ENCODE measurements around the gene PRKRA. TPM values are rescaled to one million over a fixed set of nuclear protein-coding genes. Genes with fewer than 3 reads are reported as not detected.

Gene PRKRA
- total RNA-seq, 1 donor from 2014 or later: 61.3 TPM

GRCh38 chr2:178403671-178404306 is 47.2 kb downstream of the PRKRA start:
- CTCF ChIA-PET: interaction anchor here (0.9 to 1.4 kb wide), 3 partner anchors 10 to 15 kb away, joined by 3 read pairs; no protein-coding TSS in a partner anchor
- peaks cover 4% of the 10 kb centered on the region for H3K4me1 Mint-ChIP-seq
- POLR2A ChIA-PET: no interaction called here
- ATAC-seq (ENCODE audit: low read depth): no peak
- no peak for DNase-seq
- H3K9me3 Mint-ChIP-seq: no peaks in the 10 kb centered on the region
- TF ChIP-seq, protein P1, sequence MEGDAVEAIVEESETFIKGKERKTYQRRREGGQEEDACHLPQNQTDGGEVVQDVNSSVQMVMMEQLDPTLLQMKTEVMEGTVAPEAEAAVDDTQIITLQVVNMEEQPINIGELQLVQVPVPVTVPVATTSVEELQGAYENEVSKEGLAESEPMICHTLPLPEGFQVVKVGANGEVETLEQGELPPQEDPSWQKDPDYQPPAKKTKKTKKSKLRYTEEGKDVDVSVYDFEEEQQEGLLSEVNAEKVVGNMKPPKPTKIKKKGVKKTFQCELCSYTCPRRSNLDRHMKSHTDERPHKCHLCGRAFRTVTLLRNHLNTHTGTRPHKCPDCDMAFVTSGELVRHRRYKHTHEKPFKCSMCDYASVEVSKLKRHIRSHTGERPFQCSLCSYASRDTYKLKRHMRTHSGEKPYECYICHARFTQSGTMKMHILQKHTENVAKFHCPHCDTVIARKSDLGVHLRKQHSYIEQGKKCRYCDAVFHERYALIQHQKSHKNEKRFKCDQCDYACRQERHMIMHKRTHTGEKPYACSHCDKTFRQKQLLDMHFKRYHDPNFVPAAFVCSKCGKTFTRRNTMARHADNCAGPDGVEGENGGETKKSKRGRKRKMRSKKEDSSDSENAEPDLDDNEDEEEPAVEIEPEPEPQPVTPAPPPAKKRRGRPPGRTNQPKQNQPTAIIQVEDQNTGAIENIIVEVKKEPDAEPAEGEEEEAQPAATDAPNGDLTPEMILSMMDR (IDR thresholded peaks at IDR 0.05): no peak
- H3K4me3 Mint-ChIP-seq: no peak overlapping the region
- intact Hi-C loops (cut with micrococcal nuclease): no loop called here
- H3K27ac Mint-ChIP-seq: no peak overlapping the region
- no peaks in the 10 kb centered on the region for H3K27me3 Mint-ChIP-seq
- no peaks in the 10 kb centered on the region for H3K36me3 Mint-ChIP-seq (ENCODE audit: low read depth)

- H3K27me3 Mint-ChIP-seq: no peaks in the 10 kb centered on the region
- CTCF ChIA-PET: interaction anchor here (0.8 kb wide), 1 partner anchor 13 kb away, joined by 3 read pairs; no protein-coding TSS in a partner anchor
- peaks cover 4% of the 10 kb centered on the region for H3K4me1 Mint-ChIP-seq
- POLR2A ChIA-PET: no interaction called here
- no peaks in the 10 kb centered on the region for H3K9me3 Mint-ChIP-seq
- TF ChIP-seq, protein P1 (IDR thresholded peaks at IDR 0.05): no peak
- no peak overlapping the region for H3K4me3 Mint-ChIP-seq
- H3K36me3 Mint-ChIP-seq (ENCODE audit: low read depth): no peaks in the 10 kb centered on the region
- ATAC-seq (ENCODE audit: low read depth): no peak
- no peak overlapping the region for H3K27ac Mint-ChIP-seq
- DNase-seq: no peak
- intact Hi-C loops (cut with micrococcal nuclease): no loop called here
These were observed 49.0 kb downstream of the PRKRA start for GRCh38 chr2:178401994-178402437.

DNA sequence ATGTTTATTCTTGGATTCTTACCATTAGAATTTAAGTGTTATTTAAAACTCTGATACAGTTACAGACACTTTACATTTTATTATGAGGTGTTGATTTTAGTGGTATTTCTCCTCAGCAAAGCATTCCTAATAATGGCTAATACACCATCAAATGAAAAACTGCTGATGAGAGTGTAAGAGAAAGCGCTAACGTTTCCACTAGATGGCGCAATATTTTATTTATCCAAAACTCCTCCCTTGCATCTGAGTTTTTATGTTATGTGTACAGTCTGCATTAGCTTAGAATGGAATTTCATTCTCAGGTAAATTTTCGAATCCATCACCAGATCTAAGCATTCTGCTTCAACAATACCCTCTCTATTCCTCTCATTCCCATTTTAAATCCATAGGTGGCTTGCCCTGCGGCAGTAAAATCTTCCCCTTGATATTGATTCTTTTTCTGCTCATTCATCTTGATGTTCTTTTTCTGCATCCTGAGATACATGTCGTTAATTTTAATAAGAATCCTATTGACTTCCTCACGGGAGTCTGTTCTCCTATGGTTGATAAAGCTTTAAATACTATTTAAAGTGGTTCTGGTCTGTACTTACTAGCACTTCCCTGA is 53.9 kb downstream of the PRKRA start:
- intact Hi-C loops (cut with micrococcal nuclease): loop anchor here (1.0 kb wide), 2 partner anchors 17 to 517 kb away; no protein-coding TSS in a partner anchor
- Mint-ChIP-seq H3K9me3 (no peaks in the 10 kb centered on the region), H3K36me3 (ENCODE audit: low read depth) (no peaks in the 10 kb centered on the region), H3K27me3 (peaks cover 3% of the 10 kb centered on the region), H3K4me1 (no peaks in the 10 kb centered on the region), H3K4me3 (no peak overlapping the region), H3K27ac (no peak overlapping the region)
- ChIA-PET CTCF (interaction anchor here (0.7 to 7.1 kb wide), 8 partner anchors 9 to 1372 kb away, joined by 3 to 57 read pairs (median 3); no protein-coding TSS in a partner anchor), POLR2A (no interaction called here)
- TF ChIP-seq, protein P1 (IDR thresholded peaks at IDR 0.05): peak; percentile 79
- no peak for DNase-seq
- no peak for ATAC-seq (ENCODE audit: low read depth)

- TF ChIP-seq, protein P1 (IDR thresholded peaks at IDR 0.05): no peak
- CTCF ChIA-PET: interaction anchor here (0.8 to 7.1 kb wide), 3 partner anchors 10 to 19 kb away, joined by 3 to 57 read pairs (median 3); no protein-coding TSS in a partner anchor
- no peaks in the 10 kb centered on the region for H3K9me3 Mint-ChIP-seq
- H3K27ac Mint-ChIP-seq: no peak overlapping the region
- POLR2A ChIA-PET: no interaction called here
- no peak overlapping the region for H3K4me3 Mint-ChIP-seq
- intact Hi-C loops (cut with micrococcal nuclease): no loop called here
- H3K4me1 Mint-ChIP-seq: no peaks in the 10 kb centered on the region
- H3K27me3 Mint-ChIP-seq: peaks cover 3% of the 10 kb centered on the region
- DNase-seq (no peak), ATAC-seq (ENCODE audit: low read depth) (no peak)
- no peaks in the 10 kb centered on the region for H3K36me3 Mint-ChIP-seq (ENCODE audit: low read depth)
These were observed 54.9 kb downstream of the PRKRA start for GRCh38 chr2:178395941-178396570.

DNA sequence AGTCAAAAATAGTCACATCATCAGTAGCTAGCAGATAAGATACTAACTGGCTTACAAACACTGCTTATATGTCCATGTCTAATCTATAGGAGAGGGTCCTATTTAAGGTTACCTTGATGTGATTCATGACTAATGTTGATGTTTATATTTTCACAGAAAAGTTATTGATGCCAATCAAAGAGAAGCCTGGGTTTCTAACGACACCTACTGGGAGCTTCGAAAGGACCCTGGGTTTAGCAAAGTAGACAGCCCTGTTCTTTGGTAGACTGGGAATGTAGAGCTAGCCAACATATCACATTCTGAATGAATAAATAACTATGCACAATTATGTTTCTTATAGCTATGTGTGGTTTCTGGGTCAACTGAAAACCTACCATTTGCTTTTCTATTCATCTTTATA is 55.7 kb downstream of the PRKRA start:
- no peak for DNase-seq
- Mint-ChIP-seq H3K9me3 (no peaks in the 10 kb centered on the region), H3K36me3 (ENCODE audit: low read depth) (no peaks in the 10 kb centered on the region), H3K4me3 (no peak overlapping the region), H3K27me3 (peaks cover 3% of the 10 kb centered on the region), H3K4me1 (no peaks in the 10 kb centered on the region), H3K27ac (no peak overlapping the region)
- ChIA-PET POLR2A (no interaction called here), CTCF (interaction anchor here (0.9 to 7.1 kb wide), 2 partner anchors 10 to 19 kb away, joined by 3 to 57 read pairs; no protein-coding TSS in a partner anchor)
- TF ChIP-seq, protein P1 (IDR thresholded peaks at IDR 0.05): no peak
- no peak for ATAC-seq (ENCODE audit: low read depth)
- intact Hi-C loops (cut with micrococcal nuclease): no loop called here

Measured in activated B cell treated with CpG ODN at 0.5 μM for 24 hours (primary cell).